ENCODE results near the gene DNAAF8.

DNAAF8 gene

DNA sequence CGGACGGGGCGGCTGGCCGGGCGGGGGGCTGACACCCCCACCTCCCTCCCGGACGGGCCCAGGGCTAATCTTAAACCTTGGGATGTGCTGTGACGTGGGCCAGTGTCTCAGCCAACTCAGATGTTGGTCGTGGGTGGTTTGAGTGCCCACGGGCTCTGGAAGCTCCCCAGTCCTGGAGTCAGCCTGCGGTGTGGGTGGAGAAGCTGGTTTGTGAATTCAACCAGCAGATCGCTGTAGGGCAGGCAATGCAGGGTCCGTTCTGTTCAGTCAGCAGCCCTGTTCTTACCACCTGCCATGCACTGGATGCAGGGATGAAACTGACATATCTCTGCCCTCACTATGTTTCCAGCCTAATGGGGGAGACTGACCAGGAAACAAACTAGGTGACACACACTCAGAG is 40.7 kb downstream of the DNAAF8 start:
- no peak for TF ChIP-seq CTCF (IDR thresholded peaks at IDR 0.05; ENCODE audit: low read length, missing control alignments)

GRCh38 chr16:4776141-4776705 is 41.9 kb downstream of the DNAAF8 start:
- DNase-seq (ENCODE audit: low read depth): no peak
- no peak for TF ChIP-seq CTCF (IDR thresholded peaks at IDR 0.05; ENCODE audit: low read length, missing control alignments)
- H3K4me3 ChIP-seq (replicated peaks; ENCODE audit: low read depth, low read length): no peak overlapping the region

More for the DNA sequence above, 40.7 kb downstream of the DNAAF8 start:
- no peak overlapping the region for H3K4me3 ChIP-seq (replicated peaks; ENCODE audit: low read depth, low read length)
- no peak for DNase-seq (ENCODE audit: low read depth)

DNA sequence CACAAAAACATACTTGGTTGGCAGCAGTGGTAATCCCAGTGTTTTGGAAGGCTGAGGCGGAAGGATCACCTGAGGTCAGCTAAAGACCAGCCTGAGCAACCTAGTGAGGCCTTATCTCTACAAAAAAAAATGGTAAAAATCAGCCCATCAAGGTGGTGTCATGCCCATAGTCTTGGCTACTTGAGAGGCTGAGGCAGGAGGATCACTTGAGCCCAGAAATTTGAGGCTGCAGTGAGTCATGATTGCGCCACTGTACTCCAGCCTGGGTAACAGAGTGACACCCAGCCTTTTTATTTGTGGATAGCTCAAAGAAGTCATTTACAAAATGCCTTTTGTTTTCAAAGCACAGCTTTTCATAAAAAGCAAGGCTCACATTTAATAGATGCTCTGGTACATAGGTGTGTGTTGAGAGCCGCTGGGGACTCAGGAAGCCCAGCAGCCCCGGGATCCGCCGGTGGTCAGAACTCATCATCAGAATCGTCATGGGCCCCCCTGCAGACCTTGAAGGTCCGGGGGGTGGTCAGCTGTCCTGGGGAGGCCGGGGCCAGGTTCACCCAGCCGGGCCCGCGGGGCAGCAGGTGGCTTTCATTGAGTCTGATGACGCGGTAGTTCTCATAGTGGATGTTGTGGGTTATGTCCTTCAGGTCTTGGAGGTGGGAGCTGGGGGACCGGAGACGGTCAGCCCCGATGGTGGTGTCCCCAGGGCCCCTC is 43.2 kb downstream of the DNAAF8 start:
- no peak for DNase-seq (ENCODE audit: low read depth)
- H3K4me3 ChIP-seq (replicated peaks; ENCODE audit: low read depth, low read length): no peak overlapping the region
- TF ChIP-seq CTCF (IDR thresholded peaks at IDR 0.05; ENCODE audit: low read length, missing control alignments): no peak

DNA sequence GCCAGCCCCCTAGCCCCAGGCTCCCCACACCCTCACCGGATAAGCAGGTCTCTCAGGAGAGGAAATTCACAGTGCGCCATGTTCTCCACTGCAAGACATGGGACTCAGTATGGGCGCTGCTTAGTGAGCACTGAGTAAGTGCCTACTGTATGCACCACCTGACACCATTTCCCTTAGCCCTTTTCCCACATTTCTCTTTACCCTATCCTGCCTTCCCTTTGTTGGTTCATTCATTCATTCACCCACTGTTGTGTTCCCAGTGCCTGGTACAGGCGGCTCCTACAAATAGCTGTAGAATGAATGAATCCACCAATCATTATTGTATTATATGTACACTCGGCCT is 43.7 kb downstream of the DNAAF8 start:
- no peak for TF ChIP-seq CTCF (IDR thresholded peaks at IDR 0.05; ENCODE audit: low read length, missing control alignments)
- no peak overlapping the region for H3K4me3 ChIP-seq (replicated peaks; ENCODE audit: low read depth, low read length)

GRCh38 chr16:4780235-4780634 is 45.9 kb downstream of the DNAAF8 start:
- TF ChIP-seq CTCF (IDR thresholded peaks at IDR 0.05; ENCODE audit: low read length, missing control alignments): no peak
- H3K4me3 ChIP-seq (replicated peaks; ENCODE audit: low read depth, low read length): no peak overlapping the region
- no peak for DNase-seq (ENCODE audit: low read depth)

More for the DNA sequence above, 43.7 kb downstream of the DNAAF8 start:
- DNase-seq (ENCODE audit: low read depth): no peak

- no peak overlapping the region for H3K4me3 ChIP-seq (replicated peaks; ENCODE audit: low read depth, low read length)
- no peak for DNase-seq (ENCODE audit: low read depth)
- no peak for TF ChIP-seq CTCF (IDR thresholded peaks at IDR 0.05; ENCODE audit: low read length, missing control alignments)
Observed at GRCh38 chr16:4783251-4783950, 49.1 kb downstream of the DNAAF8 start.

Data from fibroblast of pulmonary artery (primary cell).